ENCODE measurements around the gene MAGEA8. TPM values are rescaled to one million over a fixed set of nuclear protein-coding genes. Genes with fewer than 3 reads are reported as not detected.
A peak's percentile ranks its signal among the peaks of the same experiment; 100 is the strongest.

The MAGEA8 gene
- total RNA-seq, 1 donor from 2014 or later, result not detected

DNA sequence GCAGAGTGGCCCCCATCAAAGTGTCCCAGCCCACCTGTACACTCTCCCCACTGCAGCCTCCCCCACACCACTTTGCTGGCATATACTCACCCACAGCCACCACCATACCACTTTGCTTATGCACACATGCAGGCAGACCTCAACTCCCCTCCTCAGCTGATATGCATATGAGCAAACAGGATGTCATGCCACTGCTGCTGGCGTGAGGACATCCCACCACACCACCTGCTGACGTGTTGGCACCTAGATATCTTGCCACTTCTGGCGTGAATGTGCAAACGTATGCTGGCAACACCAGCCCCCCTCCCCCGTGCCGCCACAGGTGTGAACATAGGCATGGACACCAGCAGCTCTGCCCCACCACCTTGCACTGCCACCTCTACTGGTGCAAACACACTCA lies 22.4 kb upstream of the MAGEA8 start:
- FAIRE-seq (no peak), DNase-seq (ENCODE audit: low read depth) (no peak)
- Histone ChIP-seq H3K4me3 (ENCODE audit: insufficient read depth, low read depth, low read length) (no peak overlapping the region), H3K27me3 (ENCODE audit: insufficient read depth, low read length) (no peaks in the 10 kb centered on the region), H3K4me1 (ENCODE audit: insufficient read depth, low read length) (no peaks in the 10 kb centered on the region), H3K4me2 (ENCODE audit: low read length) (no peak overlapping the region), H3K79me2 (ENCODE audit: insufficient read depth, low read length) (no peaks in the 10 kb centered on the region), H4K20me1 (ENCODE audit: insufficient read depth, low read length) (no peaks in the 10 kb centered on the region), H3K9ac (ENCODE audit: low read length) (no peak overlapping the region), H3K9me3 (ENCODE audit: insufficient read depth, low read depth, low read length) (no peaks in the 10 kb centered on the region), H3K27ac (ENCODE audit: low read depth, low read length) (no peak overlapping the region), H3K36me3 (ENCODE audit: insufficient read depth, low read length) (no peaks in the 10 kb centered on the region), H2AFZ (ENCODE audit: low read depth, low read length) (no peak overlapping the region)
- H3K36me3 Mint-ChIP-seq (ENCODE audit: low read depth, unreplicated experiment), result no peaks in the 10 kb centered on the region
- TF ChIP-seq EZH2 (IDR thresholded peaks at IDR 0.05; ENCODE audit: insufficient read depth, low read length), result no peak
- TF ChIP-seq, protein P1, sequence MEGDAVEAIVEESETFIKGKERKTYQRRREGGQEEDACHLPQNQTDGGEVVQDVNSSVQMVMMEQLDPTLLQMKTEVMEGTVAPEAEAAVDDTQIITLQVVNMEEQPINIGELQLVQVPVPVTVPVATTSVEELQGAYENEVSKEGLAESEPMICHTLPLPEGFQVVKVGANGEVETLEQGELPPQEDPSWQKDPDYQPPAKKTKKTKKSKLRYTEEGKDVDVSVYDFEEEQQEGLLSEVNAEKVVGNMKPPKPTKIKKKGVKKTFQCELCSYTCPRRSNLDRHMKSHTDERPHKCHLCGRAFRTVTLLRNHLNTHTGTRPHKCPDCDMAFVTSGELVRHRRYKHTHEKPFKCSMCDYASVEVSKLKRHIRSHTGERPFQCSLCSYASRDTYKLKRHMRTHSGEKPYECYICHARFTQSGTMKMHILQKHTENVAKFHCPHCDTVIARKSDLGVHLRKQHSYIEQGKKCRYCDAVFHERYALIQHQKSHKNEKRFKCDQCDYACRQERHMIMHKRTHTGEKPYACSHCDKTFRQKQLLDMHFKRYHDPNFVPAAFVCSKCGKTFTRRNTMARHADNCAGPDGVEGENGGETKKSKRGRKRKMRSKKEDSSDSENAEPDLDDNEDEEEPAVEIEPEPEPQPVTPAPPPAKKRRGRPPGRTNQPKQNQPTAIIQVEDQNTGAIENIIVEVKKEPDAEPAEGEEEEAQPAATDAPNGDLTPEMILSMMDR (IDR thresholded peaks at IDR 0.05; ENCODE audit: insufficient read depth, low read depth, low read length), result no peak
- H3K4me1 Mint-ChIP-seq (ENCODE audit: low read depth, unreplicated experiment), result no peaks in the 10 kb centered on the region
- peaks cover 4% of the 10 kb centered on the region for H3K9me3 Mint-ChIP-seq (ENCODE audit: unreplicated experiment)
- H3K4me3 Mint-ChIP-seq (ENCODE audit: unreplicated experiment), result no peak overlapping the region
- peaks cover 3% of the 10 kb centered on the region for H3K27me3 Mint-ChIP-seq (ENCODE audit: low read depth, unreplicated experiment)
- H3K27ac Mint-ChIP-seq (ENCODE audit: unreplicated experiment), result no peak overlapping the region

DNA sequence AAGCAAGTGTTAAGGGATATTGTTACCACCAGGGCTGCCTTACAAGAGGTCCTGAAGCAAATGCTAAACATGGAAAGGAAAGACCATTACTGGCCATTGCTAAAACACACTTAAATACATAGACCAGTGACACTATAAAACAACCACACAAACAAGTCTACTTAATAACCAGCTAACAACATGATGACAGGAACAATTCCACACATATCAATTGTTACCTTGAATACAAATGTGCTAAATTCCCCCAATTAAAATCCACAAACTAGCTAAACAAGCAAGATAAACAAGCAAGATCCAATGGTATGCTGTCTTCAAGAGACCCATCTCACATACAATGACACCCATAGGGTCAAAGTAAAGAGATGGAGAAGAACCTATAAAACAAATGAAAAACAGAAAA lies 20.5 kb upstream of the MAGEA8 start:
- Mint-ChIP-seq H3K4me1 (ENCODE audit: low read depth, unreplicated experiment) (no peaks in the 10 kb centered on the region), H3K27me3 (ENCODE audit: low read depth, unreplicated experiment) (no peaks in the 10 kb centered on the region), H3K27ac (ENCODE audit: unreplicated experiment) (no peak overlapping the region), H3K36me3 (ENCODE audit: low read depth, unreplicated experiment) (no peaks in the 10 kb centered on the region), H3K9me3 (ENCODE audit: unreplicated experiment) (peaks cover 4% of the 10 kb centered on the region), H3K4me3 (ENCODE audit: unreplicated experiment) (no peak overlapping the region)
- Histone ChIP-seq H3K27me3 (ENCODE audit: insufficient read depth, low read length) (no peaks in the 10 kb centered on the region), H3K4me3 (ENCODE audit: insufficient read depth, low read depth, low read length) (no peak overlapping the region), H3K4me1 (ENCODE audit: insufficient read depth, low read length) (no peaks in the 10 kb centered on the region), H3K9me3 (ENCODE audit: insufficient read depth, low read depth, low read length) (no peaks in the 10 kb centered on the region), H3K4me2 (ENCODE audit: low read length) (no peak overlapping the region), H2AFZ (ENCODE audit: low read depth, low read length) (no peak overlapping the region), H3K9ac (ENCODE audit: low read length) (no peak overlapping the region), H4K20me1 (ENCODE audit: insufficient read depth, low read length) (no peaks in the 10 kb centered on the region), H3K36me3 (ENCODE audit: insufficient read depth, low read length) (no peaks in the 10 kb centered on the region), H3K79me2 (ENCODE audit: insufficient read depth, low read length) (no peaks in the 10 kb centered on the region), H3K27ac (ENCODE audit: low read depth, low read length) (no peak overlapping the region)
- TF ChIP-seq EZH2 (IDR thresholded peaks at IDR 0.05; ENCODE audit: insufficient read depth, low read length), result no peak
- TF ChIP-seq, protein P1 (IDR thresholded peaks at IDR 0.05; ENCODE audit: insufficient read depth, low read depth, low read length), result no peak
- FAIRE-seq (peak; percentile 100), DNase-seq (ENCODE audit: low read depth) (no peak)

DNA sequence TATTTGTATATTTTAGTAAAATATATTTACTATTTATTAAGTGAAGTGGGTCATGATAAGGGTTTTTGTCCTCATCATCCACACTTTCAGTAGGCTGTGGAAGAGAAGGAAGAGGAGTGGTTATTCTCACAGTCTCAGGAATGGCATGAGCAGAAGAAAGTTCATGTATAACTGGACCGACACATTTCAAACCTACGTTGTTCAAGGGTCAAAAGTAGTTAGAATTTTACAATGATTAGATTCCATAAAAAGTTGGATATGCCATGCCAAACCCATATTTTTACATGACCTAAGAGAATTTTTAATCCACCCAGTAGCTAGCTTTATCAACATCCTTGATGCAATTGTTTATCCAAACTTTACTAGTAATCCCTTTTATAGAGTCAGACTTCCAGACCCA lies 15.6 kb upstream of the MAGEA8 start:
- H4K20me1 ChIP-seq (ENCODE audit: insufficient read depth, low read length), result no peaks in the 10 kb centered on the region
- H3K27me3 Mint-ChIP-seq (ENCODE audit: low read depth, unreplicated experiment), result no peaks in the 10 kb centered on the region
- H3K36me3 Mint-ChIP-seq (ENCODE audit: low read depth, unreplicated experiment), result no peaks in the 10 kb centered on the region
- no peak overlapping the region for H3K4me2 ChIP-seq (ENCODE audit: low read length)
- no peaks in the 10 kb centered on the region for H3K79me2 ChIP-seq (ENCODE audit: insufficient read depth, low read length)
- H2AFZ ChIP-seq (ENCODE audit: low read depth, low read length), result no peak overlapping the region
- no peaks in the 10 kb centered on the region for H3K4me1 ChIP-seq (ENCODE audit: insufficient read depth, low read length)
- TF ChIP-seq EZH2 (IDR thresholded peaks at IDR 0.05; ENCODE audit: insufficient read depth, low read length), result no peak
- TF ChIP-seq, protein P1 (IDR thresholded peaks at IDR 0.05; ENCODE audit: insufficient read depth, low read depth, low read length), result no peak
- peaks cover 3% of the 10 kb centered on the region for H3K9me3 Mint-ChIP-seq (ENCODE audit: unreplicated experiment)
- H3K4me3 ChIP-seq (ENCODE audit: insufficient read depth, low read depth, low read length), result no peak overlapping the region
- H3K4me3 Mint-ChIP-seq (ENCODE audit: unreplicated experiment), result no peak overlapping the region
- no peaks in the 10 kb centered on the region for H3K27me3 ChIP-seq (ENCODE audit: insufficient read depth, low read length)
- FAIRE-seq (no peak), DNase-seq (ENCODE audit: low read depth) (no peak)
- H3K36me3 ChIP-seq (ENCODE audit: insufficient read depth, low read length), result no peaks in the 10 kb centered on the region
- H3K9ac ChIP-seq (ENCODE audit: low read length), result no peak overlapping the region
- H3K4me1 Mint-ChIP-seq (ENCODE audit: low read depth, unreplicated experiment), result no peaks in the 10 kb centered on the region
- H3K27ac ChIP-seq (ENCODE audit: low read depth, low read length), result no peak overlapping the region
- H3K27ac Mint-ChIP-seq (ENCODE audit: unreplicated experiment), result no peak overlapping the region
- no peaks in the 10 kb centered on the region for H3K9me3 ChIP-seq (ENCODE audit: insufficient read depth, low read depth, low read length)

Data from astrocyte (in vitro differentiated cells and primary cell).